Smooth muscle cell (in vitro differentiated cells): Measurements from ENCODE around the gene ANKRD20A1. TPM values are rescaled to one million over a fixed set of nuclear protein-coding genes. Genes with fewer than 3 reads are reported as not detected.
"Not testable (repeated sequence)": the region's sequence is repeated elsewhere in the genome, so short reads cannot be mapped to it uniquely, and the experiment has no call there.

Experiments
- DNase-seq: peaks from one replicate; lab custom pipeline; 2025; ENCODE audit not compliant: unreplicated experiment; lab: John Stamatoyannopoulos, UW
- H2AFZ ChIP-seq: fragments of 200-600 bp; sonication (generic); 2 replicates; pipeline ENCODE4 v1.6.0; 2016; ENCODE audit warnings: antibody characterized with exemption, low read depth, mild to moderate bottlenecking
- H3F3A ChIP-seq: fragments of 200-600 bp; sonication (generic); 2 replicates; pipeline ENCODE4 v1.6.0; 2017; ENCODE audit warnings: antibody characterized with exemption, low read depth
- H3K27ac ChIP-seq: fragments of 200-600 bp; sonication (generic); 2 replicates; pipeline ENCODE4 v1.5.1; 2016; ENCODE audit warnings: low read depth, mild to moderate bottlenecking
- H3K27me3 ChIP-seq: fragments of 200-600 bp; sonication (generic); 2 replicates; pipeline ENCODE4 v1.6.1; 2016; ENCODE audit warnings: low read depth, mild to moderate bottlenecking
- H3K36me3 ChIP-seq: fragments of 200-600 bp; sonication (generic); 2 replicates; pipeline ENCODE4 v1.5.1; 2016; ENCODE audit warnings: low read depth
- H3K4me1 ChIP-seq: fragments of 200-600 bp; sonication (generic); 2 replicates; pipeline ENCODE4 v1.5.1; 2016; ENCODE audit warnings: low read depth
- H3K4me2 ChIP-seq: fragments of 200-600 bp; sonication (generic); 2 replicates; pipeline ENCODE4 v1.6.0; 2016; ENCODE audit warnings: mild to moderate bottlenecking
- H3K4me3 ChIP-seq: fragments of 200-600 bp; sonication (generic); 2 replicates; pipeline ENCODE4 v1.5.1; 2016; ENCODE audit warnings: mild to moderate bottlenecking
- H3K79me2 ChIP-seq: fragments of 200-600 bp; sonication (generic); 2 replicates; pipeline ENCODE4 v1.6.0; 2016; ENCODE audit warnings: low read depth, mild to moderate bottlenecking
- H3K9ac ChIP-seq: fragments of 200-600 bp; sonication (generic); 2 replicates; pipeline ENCODE4 v1.6.0; 2016; ENCODE audit warnings: low read depth
- H3K9me3 ChIP-seq: fragments of 200-600 bp; sonication (generic); replicated peaks from 2 replicates; pipeline ENCODE4 v1.5.1; 2016; ENCODE audit warnings: low read depth
- H4K20me1 ChIP-seq: fragments of 200-600 bp; sonication (generic); 2 replicates; pipeline ENCODE4 v1.6.0; 2016; ENCODE audit warnings: low read depth
- WGBS: methylation state at CpG from one replicate; pipeline ENCODE4 v1.1.7; 2016; ENCODE audit warnings: low lambda C conversion rate; 5-methylcytosine and 5-hydroxymethylcytosine counted together
- polyA plus RNA-seq: library from polyadenylated mRNA; unstranded; fragments of >200 nt; fragmentation: Nextera tagmentation; extraction: Ambion mirVana; gene quantifications from 2 replicates; pipeline ENCODE4 v1.2.1, GENCODE V29; 2016
- small RNA-seq: library from RNA; depleted of rRNA; stranded (forward); fragments of <200 nt; gene quantifications from one replicate; pipeline ENCODE3, GENCODE V24; 2014
- total RNA-seq: library from RNA; depleted of rRNA; stranded (reverse); fragments of >200 nt; gene quantifications from 2 replicates; pipeline ENCODE4 v1.2.3, GENCODE V29; 2014

The ANKRD20A1 gene
- total RNA-seq: 0.13 and 0.49 TPM in 2 replicates
- polyA plus RNA-seq: 0.50 TPM in 1 of 2 replicates, not detected in the other

DNA sequence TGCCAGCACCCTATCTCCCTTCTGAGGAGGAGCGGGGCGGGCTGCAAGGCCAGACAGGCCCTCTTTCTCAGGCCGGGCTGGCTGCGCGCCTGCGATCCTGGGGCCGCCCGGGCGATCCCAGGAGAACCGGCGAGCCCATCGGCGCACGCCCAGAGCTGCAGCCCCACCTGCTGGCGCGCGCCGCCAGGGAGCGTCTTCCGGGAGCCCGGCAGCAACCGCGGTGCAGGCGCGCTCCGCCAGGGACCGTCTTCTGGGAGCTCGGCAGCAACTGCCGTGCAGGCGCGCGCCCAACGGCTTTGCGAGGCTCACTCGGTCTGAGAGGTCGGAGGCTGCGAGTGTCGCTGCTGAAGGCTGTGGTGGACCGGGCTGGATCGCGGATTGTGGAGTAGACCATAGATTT, at the start of gene ANKRD20A1:
TSS of gene ANKRD20A1 (plus strand) at position 61 of the 400 bp plus-strand sequence. CDS start 496 bp downstream, outside the sequence.
- not testable (repeated sequence) for H3K36me3 ChIP-seq, DNase-seq, H3K27me3 ChIP-seq, H3K9ac ChIP-seq, H3K9me3 ChIP-seq, H3K4me3 ChIP-seq, H4K20me1 ChIP-seq, H3F3A ChIP-seq, H3K4me2 ChIP-seq, H3K79me2 ChIP-seq, H2AFZ ChIP-seq, H3K4me1 ChIP-seq, H3K27ac ChIP-seq
- WGBS: no CpG with 5 or more reads among the region's 41 CpGs

DNA sequence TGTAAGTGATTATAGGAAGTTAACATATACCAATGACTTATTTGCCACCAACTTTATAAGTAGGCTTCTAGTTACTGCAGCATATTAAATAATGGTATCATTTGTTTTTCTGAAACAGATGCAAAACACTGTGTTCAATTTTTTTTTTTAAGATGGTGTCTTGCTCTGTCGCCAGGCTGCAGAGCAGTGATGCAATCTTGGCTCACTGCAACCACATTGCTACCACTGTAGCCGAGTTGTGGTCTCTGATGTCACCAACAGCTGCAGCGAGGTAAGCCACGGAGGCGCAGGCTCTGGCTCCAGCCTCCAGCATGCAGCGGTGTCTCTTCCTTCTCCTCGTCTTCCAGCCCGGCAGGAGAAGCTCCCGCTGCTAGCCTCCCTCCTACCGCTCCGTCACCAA, 26.6 kb upstream of the ANKRD20A1 start:
- not testable (repeated sequence) for H4K20me1 ChIP-seq, H3F3A ChIP-seq, H3K4me2 ChIP-seq, H3K27me3 ChIP-seq, H2AFZ ChIP-seq, H3K36me3 ChIP-seq, DNase-seq, H3K4me3 ChIP-seq, H3K79me2 ChIP-seq, H3K27ac ChIP-seq, H3K4me1 ChIP-seq, H3K9ac ChIP-seq, H3K9me3 ChIP-seq
- 56% methylated on average over 4 of the region's 11 CpGs for WGBS

Small RNA genes lying within 50 kb of the gene (small RNA-seq; reads per million reads assigned to genes)
- gene RNU6-368P: not detected
